NCI-H69 (cell line): ENCODE data around the gene NGLY1.

Experiments used
- DNase-seq: peaks from one replicate; lab custom pipeline; 2025; lab: John Stamatoyannopoulos, UW

Gene NGLY1

DNA sequence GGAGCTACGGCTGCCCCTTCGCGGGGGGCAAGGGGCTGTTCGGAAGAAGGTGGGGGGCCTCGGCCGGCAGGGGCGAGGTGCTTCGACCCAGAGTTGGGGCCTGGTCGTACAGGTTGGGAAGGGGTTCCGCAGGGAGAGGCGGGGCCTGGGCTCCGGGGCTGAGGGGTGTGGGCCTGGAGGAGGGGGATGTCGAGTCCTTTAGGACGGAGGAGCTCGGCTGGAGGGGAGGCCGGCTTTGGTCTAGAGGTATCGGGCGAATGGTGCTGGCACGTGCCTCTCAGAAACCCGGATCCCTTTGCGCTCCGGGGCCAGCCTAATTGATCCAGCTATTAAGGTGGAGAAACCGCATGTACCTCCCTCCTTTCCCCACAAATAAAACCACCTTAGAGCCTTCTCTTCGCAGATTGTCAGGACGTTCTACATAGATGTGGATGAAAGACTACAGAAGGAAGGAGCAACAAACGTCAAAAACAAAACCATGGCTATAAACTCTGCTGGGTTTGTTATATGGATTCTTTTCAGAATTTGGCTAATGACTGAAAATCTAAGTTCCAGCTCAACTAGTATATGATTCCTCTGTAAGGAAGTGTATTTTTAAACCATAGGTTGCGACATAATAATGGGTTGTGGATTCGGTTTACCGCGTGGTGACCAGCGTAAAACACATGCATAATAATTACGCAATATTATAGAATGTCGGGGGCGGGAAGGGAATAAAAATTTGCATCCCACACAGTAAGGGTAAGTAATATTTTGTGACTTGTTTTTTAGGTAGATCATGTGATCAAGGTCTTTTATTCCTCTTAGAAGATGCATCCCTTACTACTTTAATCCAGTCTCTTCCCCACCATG lies 644 bp upstream of the NGLY1 start:
- peak; percentile 82 for DNase-seq

DNA sequence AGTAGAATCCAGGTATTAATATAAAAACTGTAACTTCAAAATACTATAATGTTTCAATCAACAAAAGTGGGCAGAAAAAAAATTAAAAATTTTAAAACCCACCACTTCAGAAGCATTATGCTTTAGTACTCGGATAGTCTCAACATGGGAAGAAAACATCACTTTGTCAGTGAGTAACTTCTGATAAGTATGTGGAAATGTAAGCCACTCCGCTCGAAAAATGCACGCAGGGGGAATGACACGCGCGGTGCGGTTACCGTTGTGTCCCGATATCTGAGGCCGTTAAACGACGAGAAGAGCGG lies 656 bp downstream of the NGLY1 start:
- DNase-seq: no peak

DNA sequence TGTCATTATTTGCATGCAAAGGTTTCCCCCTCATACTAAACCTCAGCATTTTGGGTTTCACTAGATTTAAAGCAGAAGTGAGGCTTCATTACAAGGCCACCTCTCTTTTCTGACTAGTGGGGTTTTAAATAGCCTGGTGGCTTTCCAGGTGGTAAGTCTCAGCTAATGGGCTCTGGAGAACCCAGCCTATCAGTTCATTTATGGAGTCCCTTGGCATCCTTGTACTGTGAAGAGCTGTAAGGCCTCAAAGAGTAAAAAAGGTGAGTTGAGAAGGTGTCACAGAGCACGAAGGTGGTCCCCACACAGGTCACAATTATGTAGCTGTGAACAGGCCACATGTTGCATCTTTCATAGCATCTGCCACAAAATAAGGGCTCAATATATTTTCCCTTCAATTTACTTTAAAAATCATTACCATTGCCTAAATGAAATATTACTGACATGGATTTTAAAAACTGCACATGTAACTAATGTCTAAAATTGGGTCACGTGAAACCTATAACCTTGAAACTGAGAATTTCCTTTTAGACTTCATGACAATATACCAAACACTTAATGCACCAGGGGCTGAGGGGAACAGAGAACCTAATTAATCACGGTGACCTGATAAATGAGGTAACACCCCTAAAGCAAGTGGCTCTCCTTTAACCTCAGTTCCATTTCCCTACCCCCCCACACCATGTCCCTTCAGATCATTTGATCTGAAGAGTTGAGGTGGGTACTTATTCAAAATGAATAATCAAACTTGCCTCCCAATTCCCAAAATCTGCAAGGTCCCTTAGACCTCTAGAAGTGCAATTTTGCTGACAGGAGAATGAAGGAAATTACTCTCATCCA lies 1.3 kb downstream of the NGLY1 start:
- peak; percentile 7 for DNase-seq

DNA sequence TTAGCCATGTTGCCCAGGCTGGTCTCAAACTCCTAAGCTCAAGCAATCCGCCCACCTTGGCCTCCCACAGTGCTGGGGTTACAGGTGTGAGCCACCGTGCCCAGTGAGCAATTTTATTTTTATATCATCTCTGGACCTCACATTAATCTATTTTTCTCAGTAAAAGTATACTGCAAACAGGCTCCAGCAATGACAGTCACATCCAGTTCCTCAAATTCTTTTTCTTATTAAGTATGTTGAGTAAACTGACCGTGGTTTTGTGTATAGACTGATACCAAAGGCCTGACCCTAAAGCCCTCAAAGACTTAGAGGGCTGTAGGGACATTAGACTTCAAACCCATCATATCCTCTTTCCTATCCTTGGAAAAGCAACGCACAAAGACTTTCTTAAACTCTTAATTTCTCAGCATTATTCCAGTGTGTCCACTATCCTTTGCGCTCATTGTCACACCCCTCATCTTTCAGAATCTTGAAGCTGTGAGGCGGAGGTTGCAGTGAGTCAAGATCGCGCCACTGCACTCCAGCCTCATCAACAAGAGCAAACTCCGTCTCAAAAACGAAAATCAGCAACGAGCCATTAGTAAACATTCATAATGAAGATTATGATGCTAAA lies 2.0 kb downstream of the NGLY1 start:
- DNase-seq: no peak

DNA sequence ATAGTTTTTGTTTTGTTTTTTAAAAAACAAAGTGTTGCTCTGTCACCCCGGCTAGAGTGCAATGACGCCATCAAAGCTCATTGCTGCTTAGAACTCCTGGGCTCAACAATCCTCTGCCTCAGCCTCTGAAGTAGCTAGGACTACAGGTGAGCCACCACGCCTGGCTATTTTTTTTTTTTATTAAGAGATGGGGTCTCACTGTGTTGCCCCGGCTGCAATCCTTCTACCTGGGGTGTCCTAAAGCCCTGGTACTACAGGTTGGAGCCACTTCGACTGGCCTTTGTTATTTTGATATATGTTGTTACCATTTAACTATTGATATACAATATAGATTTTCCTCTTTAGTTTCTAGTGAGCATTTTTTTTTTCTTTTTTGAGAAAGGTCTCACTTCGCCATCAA lies 2.6 kb downstream of the NGLY1 start:
- DNase-seq: no peak

DNA sequence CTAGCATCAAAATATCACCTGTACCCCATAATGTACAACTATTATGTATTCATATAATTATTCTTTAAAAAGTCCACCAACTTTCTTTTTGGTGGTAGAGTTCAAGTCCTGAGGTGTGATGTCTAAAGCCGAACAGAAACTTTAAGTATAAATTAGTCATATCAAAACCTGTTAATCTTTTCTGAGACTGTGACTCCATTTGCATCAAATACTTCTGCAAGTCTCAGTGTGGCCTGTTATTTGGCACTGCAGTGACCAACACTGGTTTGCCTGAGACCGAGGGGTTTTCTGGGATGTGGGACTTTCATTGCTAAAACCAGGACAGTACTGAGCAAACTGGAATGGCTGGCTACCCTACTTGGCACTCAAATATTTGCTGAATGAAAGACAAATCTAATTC lies 7.3 kb downstream of the NGLY1 start:
- DNase-seq: no peak

DNA sequence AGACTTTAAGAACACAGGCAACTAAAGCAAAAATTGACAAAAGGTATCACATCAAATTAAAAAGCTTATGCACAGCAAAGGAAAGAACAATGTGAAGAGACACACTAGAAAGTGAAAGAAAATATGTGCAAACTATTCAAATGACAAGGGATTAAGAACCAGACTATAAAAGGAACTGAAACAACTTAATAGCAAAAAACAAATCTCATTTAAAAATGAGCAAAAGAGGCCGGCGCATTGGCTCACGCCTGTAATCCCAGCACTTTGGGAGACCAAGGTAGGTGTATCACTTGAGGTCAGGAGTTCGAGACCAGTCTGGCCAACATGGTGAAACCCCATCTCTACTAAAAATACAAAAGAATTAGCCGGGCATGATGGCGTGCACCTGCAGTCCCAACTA lies 14.4 kb downstream of the NGLY1 start:
- no peak for DNase-seq

DNA sequence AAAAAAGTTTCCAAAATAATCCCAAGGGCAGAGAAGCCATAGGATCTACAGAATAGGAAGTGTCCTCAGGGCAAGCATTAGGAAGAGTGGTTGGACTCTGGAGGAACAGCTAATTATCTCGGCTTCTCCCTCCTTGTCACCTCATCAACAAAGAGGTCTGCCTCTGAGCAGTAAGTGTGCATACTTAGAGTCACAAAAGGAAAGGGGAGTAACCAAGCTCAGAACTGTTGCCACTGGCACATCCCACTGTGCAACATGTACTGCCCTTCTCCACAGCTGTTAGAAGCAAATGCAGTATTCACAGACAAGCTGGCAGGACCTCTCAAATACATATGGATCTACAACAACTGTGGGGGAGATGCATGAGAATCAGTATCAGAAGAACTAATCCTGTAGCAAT lies 31.5 kb downstream of the NGLY1 start:
- peak; percentile 75 for DNase-seq

DNA sequence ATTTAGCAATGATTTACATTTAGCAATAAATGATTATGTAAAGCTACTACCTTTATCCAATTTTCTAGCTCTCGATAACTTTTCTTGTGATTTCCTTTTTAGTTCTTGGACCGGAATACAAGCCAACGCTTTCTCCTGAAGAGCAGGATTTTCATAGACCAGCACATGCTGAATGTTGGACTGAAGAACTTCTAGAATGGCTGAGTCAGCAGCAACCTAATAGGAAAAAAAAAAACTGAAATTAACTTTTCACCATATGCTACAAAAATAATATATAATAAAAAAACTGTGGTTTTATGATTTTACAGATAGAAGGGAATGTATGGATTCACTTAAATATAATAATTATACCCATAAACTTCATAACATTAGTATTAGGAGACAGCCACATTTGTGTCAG lies 32.2 kb downstream of the NGLY1 start:
- DNase-seq: no peak

DNA sequence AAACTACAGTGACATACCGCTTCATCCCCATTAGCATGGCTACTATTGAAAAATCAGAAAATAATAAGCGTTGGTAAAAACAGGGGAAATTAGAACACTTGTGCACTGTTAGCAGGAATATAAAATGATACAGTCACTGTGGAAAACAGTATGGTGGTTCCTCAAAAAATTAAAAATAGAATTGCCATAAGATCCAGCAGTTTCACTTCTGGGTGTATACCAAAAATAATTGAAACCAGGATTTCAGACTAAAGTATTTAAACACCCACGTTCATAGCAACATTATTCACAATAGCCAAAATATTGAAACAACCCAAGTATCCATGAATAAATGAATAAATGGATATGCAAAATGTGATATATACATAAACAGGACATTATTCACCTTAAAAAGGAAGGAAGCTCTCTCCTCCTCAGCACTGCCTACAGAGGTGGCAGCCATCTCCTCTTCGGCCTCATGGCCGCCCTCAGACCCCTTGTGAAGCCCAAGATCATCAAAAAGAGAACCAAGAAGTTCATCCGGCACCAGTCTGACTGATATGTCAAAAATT lies 34.1 kb downstream of the NGLY1 start:
- DNase-seq: no peak

DNA sequence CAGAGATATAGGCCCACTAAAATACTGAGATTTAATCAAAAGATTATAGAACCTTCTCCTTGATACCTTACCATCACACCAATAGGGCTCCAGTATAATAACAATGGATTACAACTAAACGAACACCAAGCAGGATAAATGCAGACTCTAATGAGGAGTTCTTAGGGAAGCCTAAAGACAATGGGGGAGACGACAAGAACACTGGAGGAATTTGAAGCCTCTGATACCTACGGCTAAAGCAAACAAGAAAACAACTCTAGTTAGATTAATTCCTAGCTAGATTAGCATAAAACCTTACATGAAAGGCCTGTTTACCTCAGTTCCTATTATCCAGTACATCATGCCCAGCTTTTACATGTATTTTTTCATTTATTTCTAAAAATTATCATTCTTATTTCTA lies 35.1 kb downstream of the NGLY1 start:
- no peak for DNase-seq

DNA sequence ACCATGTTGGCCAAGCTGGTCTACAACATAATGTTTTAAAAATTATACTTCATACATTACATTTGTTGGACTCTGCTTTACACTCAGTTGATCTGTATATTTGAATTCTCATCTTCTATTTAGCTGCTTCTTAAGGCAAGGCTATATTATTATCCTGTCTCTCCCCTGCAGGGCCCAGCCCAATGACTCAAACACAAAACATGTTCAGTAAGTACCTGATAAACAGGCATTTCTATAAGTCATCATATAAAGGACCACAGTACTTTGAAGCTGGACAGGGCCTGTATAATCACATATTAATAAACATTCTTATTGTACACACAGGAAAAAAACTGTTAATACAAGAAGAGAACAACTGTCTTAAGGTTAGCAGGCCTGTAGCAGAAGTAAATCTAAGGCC lies 36.2 kb downstream of the NGLY1 start:
- DNase-seq: no peak

DNA sequence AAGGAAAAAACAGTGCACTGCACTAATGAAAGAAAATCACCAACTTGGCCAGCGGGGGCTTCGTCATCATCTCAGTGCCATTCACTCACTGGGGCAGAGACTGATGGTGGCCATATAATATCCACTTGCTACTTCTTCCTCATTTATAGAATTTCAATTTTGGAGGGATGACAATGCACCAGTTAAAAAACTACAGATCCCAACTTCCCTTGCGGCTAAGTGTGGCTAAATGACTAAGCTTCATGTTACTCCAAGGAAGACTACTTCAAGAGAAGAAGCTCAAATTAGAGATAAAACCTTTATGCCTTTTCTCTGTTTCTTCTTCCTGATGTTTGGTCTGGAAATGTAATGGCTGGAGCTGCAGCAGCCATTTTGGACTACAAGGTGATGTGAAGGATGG lies 38.8 kb downstream of the NGLY1 start:
- no peak for DNase-seq

DNA sequence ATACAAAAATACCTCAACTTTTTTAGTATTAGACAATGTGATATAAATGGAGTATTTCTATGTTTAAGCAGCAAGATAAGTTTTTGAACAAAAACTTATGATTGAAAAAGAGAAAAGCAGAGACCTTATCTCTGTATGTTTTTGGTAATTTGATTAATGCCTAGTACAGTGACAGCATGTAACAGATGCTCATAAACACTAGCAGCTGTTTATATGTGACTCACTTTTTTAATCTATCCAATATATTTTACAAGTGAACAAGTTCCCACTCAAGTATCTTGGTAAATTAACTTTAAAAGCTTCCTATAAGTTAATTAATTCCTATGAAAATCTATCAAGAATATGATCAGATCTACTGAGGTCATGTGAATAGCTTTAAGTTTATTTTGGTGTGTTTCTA lies 55.1 kb downstream of the NGLY1 start:
- DNase-seq: no peak

DNA sequence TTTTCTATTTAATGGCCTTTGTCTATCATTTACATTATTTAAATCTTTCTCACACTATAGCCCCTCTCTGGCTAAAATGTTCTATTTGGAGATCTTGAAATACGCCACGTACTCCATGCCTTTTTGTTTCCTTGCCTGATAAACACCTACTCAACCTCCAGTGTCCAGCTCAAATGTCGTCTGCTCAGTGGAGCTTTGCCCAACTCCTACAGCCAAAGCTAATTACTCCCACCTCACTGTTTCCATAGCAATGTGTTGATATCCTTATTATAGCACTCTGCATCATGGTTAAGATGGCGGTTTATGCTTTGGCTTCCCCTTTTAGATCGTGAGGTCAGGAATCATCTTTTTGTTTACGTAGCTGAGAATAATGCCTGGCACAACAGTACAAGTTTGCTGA lies 55.9 kb downstream of the NGLY1 start:
- no peak for DNase-seq

DNA sequence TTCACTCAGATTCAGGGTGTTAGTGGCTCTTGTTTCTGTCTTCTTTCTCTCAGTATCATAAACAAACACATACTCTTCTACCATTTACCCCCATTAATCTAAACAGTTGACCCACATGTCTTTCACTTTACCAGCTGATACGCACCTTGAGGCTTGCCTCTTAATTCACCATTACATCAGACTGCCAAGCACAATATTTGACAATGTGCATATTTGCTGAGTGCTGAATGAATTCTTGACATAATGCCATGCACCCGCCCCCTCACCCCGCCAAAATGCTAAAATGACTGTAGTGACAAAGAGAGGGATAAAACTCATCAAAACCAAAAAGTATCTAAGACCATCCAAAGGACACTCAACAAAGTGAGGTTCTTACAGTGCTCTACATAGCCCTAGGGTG lies 57.4 kb downstream of the NGLY1 start:
- DNase-seq: peak; percentile 1

DNA sequence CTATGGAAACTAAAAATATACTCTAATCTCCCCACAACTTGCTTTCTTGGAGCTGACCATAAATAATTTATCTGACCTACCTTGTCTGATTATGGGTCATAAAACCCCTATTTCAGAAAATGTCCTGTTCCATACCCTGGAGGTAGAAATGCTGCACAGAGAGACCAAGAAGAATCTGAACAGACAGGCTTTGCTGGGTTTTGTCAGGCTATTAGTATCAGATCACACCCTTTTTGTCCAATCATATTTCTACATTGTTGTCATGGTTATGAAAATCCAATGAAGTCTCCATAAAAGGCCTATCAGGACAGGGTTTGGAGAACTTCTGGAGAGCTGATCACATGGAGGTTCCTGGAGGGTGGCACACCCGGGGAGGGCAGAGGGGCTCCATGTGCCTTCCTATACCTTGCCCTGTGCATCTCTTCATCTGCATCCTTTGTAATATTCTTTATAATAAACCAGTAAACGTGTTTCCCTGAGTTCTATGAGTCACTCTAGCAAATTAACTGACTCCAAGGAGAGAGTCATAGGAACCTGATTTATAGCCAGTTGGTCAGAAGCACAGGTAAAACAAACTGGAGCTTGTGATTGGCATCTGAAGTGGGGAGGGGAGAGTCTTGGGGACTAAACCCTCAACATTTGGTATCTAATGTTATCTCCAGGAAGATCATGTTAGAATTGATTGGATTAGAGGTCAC lies 58.1 kb downstream of the NGLY1 start:
- DNase-seq: no peak

DNA sequence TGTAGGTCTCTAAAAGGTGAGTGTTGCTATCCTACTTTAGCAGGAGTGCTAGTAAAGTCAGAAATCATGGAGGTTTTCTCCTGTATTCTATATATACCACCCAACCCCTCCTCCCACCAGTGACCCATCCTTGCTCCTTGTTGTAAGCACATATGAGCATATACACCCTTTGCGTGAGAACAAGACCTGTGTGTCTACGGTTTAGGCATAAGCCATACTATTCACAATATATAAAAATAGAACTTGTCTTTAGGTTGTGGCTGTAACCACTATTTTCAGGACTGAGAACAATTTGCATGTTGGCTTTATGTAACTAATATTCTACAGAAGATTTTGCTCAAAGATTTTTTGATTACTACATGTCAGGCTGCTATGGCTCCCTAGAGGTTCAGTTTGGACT lies 59.4 kb downstream of the NGLY1 start:
- DNase-seq: no peak

DNA sequence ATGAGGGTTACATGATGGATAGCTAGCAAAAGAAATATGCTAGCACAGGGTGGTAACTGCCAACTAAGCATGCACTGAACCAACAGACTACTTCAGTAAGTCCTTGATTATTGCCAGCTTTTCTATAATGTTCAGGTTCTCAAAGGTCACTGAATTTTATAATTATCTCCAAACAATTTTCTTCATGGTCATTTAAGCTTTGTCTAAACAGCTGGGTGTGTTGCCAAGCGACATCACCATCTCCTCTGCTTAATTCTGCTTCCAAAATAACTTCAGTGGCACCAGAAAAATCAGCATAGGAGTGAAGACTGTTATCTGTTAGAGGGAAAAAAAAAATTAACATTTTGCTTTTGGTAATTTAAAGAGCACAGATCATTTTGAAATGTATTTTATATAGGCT lies 63.9 kb downstream of the NGLY1 start:
- DNase-seq: peak; percentile 81

DNA sequence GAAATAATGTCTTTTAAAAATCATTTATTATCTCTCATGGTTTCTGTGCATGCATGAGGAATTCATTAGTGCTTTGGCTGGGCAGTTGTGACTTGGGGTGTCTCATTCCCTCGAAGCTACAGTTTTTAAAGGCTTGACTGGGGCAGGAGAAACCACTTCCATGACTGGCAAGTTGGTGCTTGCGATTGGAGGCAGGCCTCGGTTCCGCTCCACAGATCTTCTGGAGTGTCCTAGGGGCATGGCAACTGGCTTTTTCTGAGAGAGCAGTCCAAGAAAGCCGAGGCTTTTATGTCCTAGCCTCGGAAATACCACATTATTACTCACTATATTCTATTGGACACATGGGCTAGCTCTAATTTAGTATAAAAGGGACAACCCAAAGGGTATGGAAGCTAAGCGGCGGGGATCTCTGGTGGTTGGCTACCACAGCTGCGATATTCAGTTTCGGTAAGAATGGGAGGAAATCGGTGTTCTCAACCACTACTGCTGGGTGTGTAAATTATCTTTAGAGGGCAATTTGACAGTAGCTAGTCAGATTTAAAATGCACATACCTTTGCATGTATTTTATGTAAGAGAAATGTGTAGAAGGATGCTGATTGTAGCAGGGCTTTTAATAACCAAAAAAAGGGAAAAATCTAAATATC lies 69.8 kb downstream of the NGLY1 start:
- no peak for DNase-seq

DNA sequence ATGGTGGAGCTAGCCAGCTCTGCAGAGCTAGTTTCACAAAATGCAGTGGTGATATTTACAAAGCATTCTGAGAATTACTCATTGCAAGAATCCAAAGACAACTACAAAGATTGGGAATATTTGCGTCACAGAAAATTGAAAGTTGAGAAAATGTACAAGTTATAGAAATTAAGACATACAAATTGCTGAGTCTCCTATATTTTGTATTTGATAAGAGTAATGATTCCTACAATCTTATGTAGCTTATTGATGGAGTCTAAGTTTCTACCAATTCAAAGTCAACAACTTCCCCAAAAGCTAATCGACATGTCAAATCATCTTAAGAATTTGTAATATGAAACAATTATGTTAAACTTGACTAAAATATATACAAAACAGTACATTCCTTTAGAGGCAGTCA lies 72.2 kb downstream of the NGLY1 start:
- no peak for DNase-seq

DNA sequence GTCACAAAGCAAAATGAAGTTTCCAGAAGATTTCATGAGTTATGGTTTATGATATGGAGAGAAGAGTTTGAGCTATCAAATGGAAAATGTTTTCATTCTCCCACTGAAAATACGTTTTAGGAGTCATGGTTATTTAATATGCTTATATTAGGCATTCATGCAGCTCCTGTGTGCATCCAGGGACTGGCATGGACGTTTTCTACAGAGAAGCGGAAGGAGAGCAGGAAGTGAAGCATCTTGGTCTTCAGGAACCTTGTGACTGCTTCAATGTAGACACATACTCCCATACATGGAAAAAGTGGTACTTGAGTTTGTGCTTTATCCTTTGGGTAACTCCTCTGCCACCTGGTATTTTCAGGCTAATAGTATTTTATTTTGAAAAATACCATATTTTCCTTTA lies 75.2 kb downstream of the NGLY1 start:
- no peak for DNase-seq
